ENCODE data around the gene GTPBP10. TPM values are rescaled to one million over a fixed set of nuclear protein-coding genes. Genes with fewer than 3 reads are reported as not detected.

Gene GTPBP10
- total and polyA plus RNA-seq, 2 donors (not counting 1 experiment from before 2014, with no cell fraction given), result 17.7 to 36.2 TPM

DNA sequence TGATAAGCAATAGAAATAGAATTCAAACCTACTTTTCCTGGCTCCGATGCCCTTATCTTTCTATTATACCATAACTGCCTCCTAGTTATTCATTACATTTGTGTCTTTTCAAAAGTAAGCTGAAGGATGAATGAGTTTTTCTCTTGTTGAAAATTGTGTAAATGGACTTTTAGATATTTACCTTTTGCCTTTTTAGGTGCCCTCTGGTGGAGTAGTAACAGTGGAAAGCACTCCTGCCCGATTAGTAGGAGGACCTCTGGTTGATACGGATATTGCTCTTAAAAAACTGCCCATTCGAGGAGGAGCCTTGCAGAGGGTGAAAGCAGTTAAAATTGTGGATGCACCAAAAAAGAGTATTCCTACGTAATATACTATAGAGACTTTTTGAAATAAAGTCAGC lies 36.6 kb upstream of the GTPBP10 start:
- POLR2A ChIA-PET, result no interaction called here

GRCh38 chr7:90311175-90311574 lies 35.3 kb upstream of the GTPBP10 start:
- no peak overlapping the region for H2AFZ ChIP-seq (ENCODE audit: insufficient read depth, low read depth, low read length, poor library complexity, severe bottlenecking)
- no peaks in the 10 kb centered on the region for H3K36me3 ChIP-seq (replicated peaks in 1 of 2; ENCODE audit: control extremely low read depth in 1 of 2, control insufficient read depth in 1 of 2, extremely low read depth in 1 of 2, insufficient read depth in 2 of 2, low read length in 1 of 2)
- ATAC-seq (ENCODE audit: low read depth), result no peak
- no peak for DNase-seq
- no peak overlapping the region for H3K4me2 ChIP-seq (replicated peaks; ENCODE audit: low read depth, low read length, poor library complexity, severe bottlenecking)
- Mint-ChIP-seq H3K4me1 (no peaks in the 10 kb centered on the region), H3K9me3 (ENCODE audit: insufficient read depth) (no peaks in the 10 kb centered on the region), H3K4me3 (no peak overlapping the region), H3K27ac (no peak overlapping the region), H3K27me3 (peaks cover 14% of the 10 kb centered on the region)
- no peaks in the 10 kb centered on the region for H3K79me2 ChIP-seq (ENCODE audit: control insufficient read depth, insufficient read depth, low read length)
- POLR2A ChIA-PET, result no interaction called here
- H3K9me3 ChIP-seq (ENCODE audit: control extremely low read depth in 1 of 3, control insufficient read depth in 2 of 3, insufficient read depth in 1 of 3, low read length in 2 of 3), result no peaks in the 10 kb centered on the region
- H3K27ac ChIP-seq (ENCODE audit: low read length in 2 of 2), result no peak overlapping the region
- intact Hi-C loops (cut with micrococcal nuclease), result no loop called here
- no peak overlapping the region for H3K4me3 ChIP-seq (ENCODE audit: control extremely low read depth in 1 of 5, extremely low read depth in 1 of 5, insufficient read depth in 1 of 5, low read depth in 2 of 5, low read length in 4 of 5)
- CTCF ChIA-PET, result interaction anchor here (0.8 to 6.2 kb wide), 3 partner anchors 102 to 117 kb away, joined by 3 to 79 read pairs (median 3); no protein-coding TSS in a partner anchor
- no peaks in the 10 kb centered on the region for H3K4me1 ChIP-seq (ENCODE audit: control insufficient read depth in 2 of 2, insufficient read depth in 2 of 2, low read length in 2 of 2)
- TF ChIP-seq EZH2 (IDR thresholded peaks at IDR 0.05; ENCODE audit: borderline replicate concordance, insufficient read depth, low read depth, low read length, poor library complexity, severe bottlenecking) (no peak), CTCF (IDR thresholded peaks at IDR 0.05) (no peak)
- no peaks in the 10 kb centered on the region for H4K20me1 ChIP-seq (ENCODE audit: control insufficient read depth, insufficient read depth, low read length, poor library complexity, severe bottlenecking)
- H3K9ac ChIP-seq (ENCODE audit: low read length), result no peak overlapping the region
- H3K27me3 ChIP-seq (replicated peaks in 1 of 4; ENCODE audit: control extremely low read depth in 1 of 4, control insufficient read depth in 3 of 4, insufficient read depth in 4 of 4, low read length in 3 of 4), result no peaks in the 10 kb centered on the region

More for the DNA sequence above, 36.6 kb upstream of the GTPBP10 start:
- Histone ChIP-seq H3K79me2 (ENCODE audit: control insufficient read depth, insufficient read depth, low read length) (no peaks in the 10 kb centered on the region), H3K36me3 (replicated peaks in 1 of 2; ENCODE audit: control extremely low read depth in 1 of 2, control insufficient read depth in 1 of 2, extremely low read depth in 1 of 2, insufficient read depth in 2 of 2, low read length in 1 of 2) (no peaks in the 10 kb centered on the region), H2AFZ (ENCODE audit: insufficient read depth, low read depth, low read length, poor library complexity, severe bottlenecking) (no peak overlapping the region), H3K4me2 (replicated peaks; ENCODE audit: low read depth, low read length, poor library complexity, severe bottlenecking) (no peak overlapping the region), H4K20me1 (ENCODE audit: control insufficient read depth, insufficient read depth, low read length, poor library complexity, severe bottlenecking) (no peaks in the 10 kb centered on the region), H3K27ac (ENCODE audit: low read length in 2 of 2) (no peak overlapping the region), H3K9me3 (ENCODE audit: control extremely low read depth in 1 of 3, control insufficient read depth in 2 of 3, insufficient read depth in 1 of 3, low read length in 2 of 3) (no peaks in the 10 kb centered on the region), H3K4me1 (ENCODE audit: control insufficient read depth in 2 of 2, insufficient read depth in 2 of 2, low read length in 2 of 2) (no peaks in the 10 kb centered on the region), H3K4me3 (ENCODE audit: control extremely low read depth in 1 of 5, extremely low read depth in 1 of 5, insufficient read depth in 1 of 5, low read depth in 2 of 5, low read length in 4 of 5) (no peak overlapping the region), H3K27me3 (replicated peaks in 1 of 4; ENCODE audit: control extremely low read depth in 1 of 4, control insufficient read depth in 3 of 4, insufficient read depth in 4 of 4, low read length in 3 of 4) (no peaks in the 10 kb centered on the region), H3K9ac (ENCODE audit: low read length) (no peak overlapping the region)
- CTCF ChIA-PET, result interaction anchor here (0.9 to 6.2 kb wide), 2 partner anchors 17 to 118 kb away, joined by 3 to 79 read pairs; no protein-coding TSS in a partner anchor
- ATAC-seq (ENCODE audit: low read depth), result no peak
- no peaks in the 10 kb centered on the region for H3K9me3 Mint-ChIP-seq (ENCODE audit: insufficient read depth)
- no peak for DNase-seq
- WGBS (ENCODE audit: insufficient coverage), result 100% methylated on average over 1 of the region's 5 CpGs
- no peak overlapping the region for H3K4me3 Mint-ChIP-seq
- H3K4me1 Mint-ChIP-seq, result no peaks in the 10 kb centered on the region
- peaks cover 12% of the 10 kb centered on the region for H3K27me3 Mint-ChIP-seq
- TF ChIP-seq CTCF (IDR thresholded peaks at IDR 0.05) (no peak), EZH2 (IDR thresholded peaks at IDR 0.05; ENCODE audit: borderline replicate concordance, insufficient read depth, low read depth, low read length, poor library complexity, severe bottlenecking) (no peak)
- intact Hi-C loops (cut with micrococcal nuclease), result no loop called here
- no peak overlapping the region for H3K27ac Mint-ChIP-seq
